HG03039 (cell line): ENCODE measurements around the gene FBXW4.

Experiments used
- ATAC-seq: cut with Tn5 transposase; IDR thresholded peaks from one replicate; pipeline ENCODE4 v1.9.1; 2021; ENCODE audit warnings: mild to moderate bottlenecking, moderate library complexity; ENCODE audit not compliant: unreplicated experiment

The FBXW4 gene

GRCh38 chr10:101588879-101589278 is 106.1 kb downstream of the FBXW4 start:
- ATAC-seq = no peak

DNA sequence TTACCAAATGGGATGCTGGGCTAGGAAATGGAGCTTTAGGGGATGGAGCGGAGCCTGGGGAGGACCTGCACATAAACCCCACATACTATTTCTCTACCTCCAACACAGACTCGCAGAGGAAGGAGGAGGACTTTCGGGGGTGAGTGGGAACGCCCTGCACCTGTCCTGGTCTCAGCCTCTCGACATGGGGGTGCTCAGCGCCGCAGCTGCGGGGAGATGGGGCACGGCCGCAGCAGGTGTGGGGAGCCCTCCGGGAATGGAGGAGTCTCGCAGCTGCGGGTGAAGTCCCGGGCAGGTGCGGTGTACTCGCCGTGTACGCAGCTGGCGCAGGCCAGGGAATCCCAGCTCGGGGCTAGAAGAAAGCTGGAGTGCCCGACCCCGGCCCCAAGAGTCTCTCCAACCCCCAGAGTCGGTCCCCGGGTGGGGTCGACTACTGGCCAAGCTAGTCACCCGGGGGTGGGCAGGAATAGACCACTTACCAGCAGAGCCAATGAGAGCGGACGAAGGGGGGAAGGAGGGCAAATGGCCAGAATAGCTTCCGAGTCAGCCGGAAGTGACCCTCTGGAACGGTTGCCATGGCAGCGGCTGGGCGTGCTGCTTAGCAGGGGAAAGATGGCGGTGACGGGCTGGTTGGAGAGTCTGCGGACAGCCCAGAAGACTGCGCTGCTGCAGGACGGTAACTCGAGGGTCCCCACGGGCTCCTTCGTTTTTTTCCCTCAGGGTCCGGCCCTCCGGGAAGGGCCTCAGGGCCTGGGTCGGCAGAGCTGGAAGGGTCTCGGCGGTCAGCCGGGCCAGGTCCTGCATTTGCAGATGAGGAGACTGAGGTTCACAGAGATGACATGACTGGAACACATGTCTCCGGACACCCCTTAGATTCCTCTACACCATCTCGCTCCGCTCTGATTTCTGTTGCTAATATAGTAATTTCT is 107.0 kb downstream of the FBXW4 start, which contains the start of the genes DPCD and POLL:
Gene DPCD, plus strand, starts transcription at position 597 of the 929 bp plus-strand sequence. Its CDS starts 16 bp downstream, at position 613.
Gene POLL, minus strand, starts transcription at position 533 of the 929 bp plus-strand sequence. CDS start 897 bp downstream, outside the sequence.
- ATAC-seq = peak; percentile 93

- no peak for ATAC-seq
Measured at GRCh38 chr10:101585841-101586240, 109.1 kb downstream of the FBXW4 start.

DNA sequence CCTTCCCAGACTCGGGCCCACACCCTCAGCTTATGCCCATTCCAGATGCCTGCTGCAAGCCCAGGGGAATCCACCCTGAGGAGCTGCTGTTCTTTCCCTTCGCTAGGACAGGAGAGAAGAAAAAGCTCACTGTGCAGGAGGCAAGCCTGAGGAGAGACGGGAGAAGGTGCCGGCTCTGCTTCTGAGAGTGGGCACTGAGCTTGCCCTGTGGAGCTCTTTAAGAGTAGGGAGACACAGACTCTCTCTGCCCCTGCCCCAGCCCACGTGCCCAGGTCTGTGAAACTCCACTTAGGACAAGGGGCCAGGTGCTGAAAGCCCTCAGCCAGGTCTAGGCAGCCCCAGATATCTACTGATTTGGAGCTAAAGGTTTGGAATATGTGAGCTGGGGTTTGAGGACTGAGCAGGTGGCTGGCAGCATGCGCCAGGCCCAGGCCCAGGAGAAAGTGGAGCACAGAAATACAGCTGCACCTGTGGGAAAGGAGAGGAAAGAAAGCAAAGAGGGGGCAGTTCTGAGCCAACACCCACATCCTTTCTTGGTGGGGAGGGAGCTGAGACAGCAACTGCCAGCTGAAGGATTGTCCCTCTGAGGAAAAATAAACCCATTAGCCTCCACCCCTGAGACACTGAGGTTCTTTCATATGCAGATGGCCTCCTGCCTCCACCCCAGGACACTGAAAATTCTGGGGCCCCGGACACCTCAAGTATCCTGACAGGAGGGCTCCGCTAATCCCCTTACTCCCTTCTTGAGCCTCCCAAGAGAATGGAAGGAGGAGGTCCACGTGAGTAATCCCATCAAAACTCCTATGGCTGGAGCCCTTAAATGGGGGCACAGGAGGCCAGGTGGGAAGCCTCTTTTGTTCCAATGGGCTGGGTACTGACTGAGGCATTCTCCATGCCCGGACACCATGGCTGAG is 114.2 kb downstream of the FBXW4 start:
- no peak for ATAC-seq

- no peak for ATAC-seq
Measured at GRCh38 chr10:101579516-101579870, 115.5 kb downstream of the FBXW4 start.

GRCh38 chr10:101578803-101579515 is 116.0 kb downstream of the FBXW4 start:
- no peak for ATAC-seq

DNA sequence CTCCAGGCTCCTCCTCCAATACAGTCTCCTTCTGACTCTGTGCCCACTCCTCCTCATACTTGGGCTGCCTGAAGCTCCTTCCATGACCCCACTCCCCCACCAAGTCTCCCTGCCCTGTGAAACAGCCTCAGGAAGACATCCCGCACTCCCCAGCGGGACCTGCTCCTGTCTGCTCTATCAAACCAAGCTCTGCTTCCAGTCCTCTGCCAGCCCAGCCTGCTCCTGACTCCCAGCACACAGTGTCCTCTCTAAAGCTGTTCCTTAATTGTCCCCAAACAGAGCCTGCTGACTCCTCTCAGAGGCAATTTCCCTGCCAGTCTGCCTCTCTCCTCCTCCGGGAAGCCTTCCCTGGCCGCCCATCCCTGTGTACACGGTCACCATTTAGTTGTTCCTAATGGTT is 116.8 kb downstream of the FBXW4 start:
- ATAC-seq = no peak

DNA sequence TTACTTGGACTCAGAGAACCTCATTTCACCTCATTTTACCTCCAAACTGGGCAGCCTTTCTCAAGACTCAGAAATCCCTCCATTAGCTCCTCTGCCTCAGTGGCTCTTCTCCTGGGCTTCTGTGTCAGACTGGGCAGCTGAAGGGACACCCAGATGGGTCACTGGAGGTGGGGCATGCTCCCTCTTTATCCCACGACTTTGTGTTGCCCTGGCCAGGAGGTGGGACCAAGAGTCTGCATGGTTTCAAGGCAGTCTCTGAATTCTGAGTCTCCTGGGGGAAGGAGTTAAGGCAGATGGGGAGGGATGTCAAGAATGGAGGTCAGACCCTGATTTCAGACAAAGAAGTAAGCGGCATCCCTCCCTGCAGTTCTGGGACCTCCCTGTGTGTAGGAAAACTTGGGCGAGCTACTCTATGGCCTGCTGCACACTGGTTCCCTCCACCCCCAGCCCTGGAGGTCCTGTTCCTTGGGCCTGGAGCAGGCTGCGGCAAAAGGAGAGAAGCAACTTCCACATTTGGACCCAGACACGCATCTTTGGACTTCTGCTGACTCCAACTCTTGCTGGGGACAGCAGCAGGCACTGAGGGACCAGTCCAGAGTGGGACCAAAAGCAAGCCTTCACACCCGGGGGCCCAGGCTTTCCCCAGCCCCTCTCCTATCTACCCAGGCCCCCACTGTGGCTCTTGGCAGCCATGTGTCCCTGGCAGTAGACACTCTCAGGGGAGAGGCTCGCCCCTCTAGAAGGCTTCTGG is 117.7 kb downstream of the FBXW4 start:
- no peak for ATAC-seq

GRCh38 chr10:101576211-101576863 is 118.6 kb downstream of the FBXW4 start:
- no peak for ATAC-seq

GRCh38 chr10:101575580-101576210 is 119.3 kb downstream of the FBXW4 start:
- ATAC-seq = no peak

DNA sequence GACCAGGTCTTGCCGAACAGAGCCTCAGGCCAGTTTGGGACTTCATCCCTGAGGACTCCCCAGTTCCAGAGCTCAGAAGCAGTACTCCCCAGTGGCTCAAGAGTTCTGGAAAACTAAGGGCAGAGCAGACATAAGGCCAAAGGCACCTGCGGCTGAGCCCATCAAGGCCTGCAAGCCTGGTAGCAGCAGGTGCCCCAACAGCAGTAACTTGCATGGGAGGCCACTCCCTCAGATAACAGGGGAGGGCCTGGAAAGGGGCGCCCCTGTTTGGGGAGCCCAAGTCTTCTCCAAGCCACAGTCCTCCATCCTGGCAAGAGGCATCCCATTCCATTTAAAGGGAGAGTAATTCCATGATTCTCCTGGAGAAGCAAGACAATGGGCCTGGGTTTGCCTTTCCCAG is 119.9 kb downstream of the FBXW4 start:
- no peak for ATAC-seq

GRCh38 chr10:101573885-101574753 is 120.9 kb downstream of the FBXW4 start:
- ATAC-seq = no peak

DNA sequence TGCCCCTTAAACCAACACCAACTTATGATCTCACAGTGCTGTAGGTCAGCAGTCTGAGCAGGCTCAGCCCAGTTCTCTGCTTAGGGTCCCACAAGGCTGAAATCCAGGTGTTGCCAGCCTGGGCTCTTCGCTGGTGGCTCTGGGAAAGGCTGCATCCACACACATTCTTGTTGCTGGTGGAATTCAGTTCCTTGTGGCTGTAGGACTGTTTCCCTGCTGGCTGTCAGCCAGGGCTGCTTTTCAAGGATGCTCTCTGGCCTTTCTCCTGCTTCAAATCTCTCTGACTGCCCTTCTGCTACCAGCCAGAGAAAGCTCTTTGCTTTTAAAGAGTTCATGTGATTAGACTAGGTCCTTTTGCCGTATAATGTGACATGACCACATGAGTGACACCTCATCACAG is 122.2 kb downstream of the FBXW4 start:
- ATAC-seq = no peak

- ATAC-seq = no peak
Measured at GRCh38 chr10:101572126-101572525, 122.8 kb downstream of the FBXW4 start.

GRCh38 chr10:101571271-101571925 is 123.6 kb downstream of the FBXW4 start:
- no peak for ATAC-seq

DNA sequence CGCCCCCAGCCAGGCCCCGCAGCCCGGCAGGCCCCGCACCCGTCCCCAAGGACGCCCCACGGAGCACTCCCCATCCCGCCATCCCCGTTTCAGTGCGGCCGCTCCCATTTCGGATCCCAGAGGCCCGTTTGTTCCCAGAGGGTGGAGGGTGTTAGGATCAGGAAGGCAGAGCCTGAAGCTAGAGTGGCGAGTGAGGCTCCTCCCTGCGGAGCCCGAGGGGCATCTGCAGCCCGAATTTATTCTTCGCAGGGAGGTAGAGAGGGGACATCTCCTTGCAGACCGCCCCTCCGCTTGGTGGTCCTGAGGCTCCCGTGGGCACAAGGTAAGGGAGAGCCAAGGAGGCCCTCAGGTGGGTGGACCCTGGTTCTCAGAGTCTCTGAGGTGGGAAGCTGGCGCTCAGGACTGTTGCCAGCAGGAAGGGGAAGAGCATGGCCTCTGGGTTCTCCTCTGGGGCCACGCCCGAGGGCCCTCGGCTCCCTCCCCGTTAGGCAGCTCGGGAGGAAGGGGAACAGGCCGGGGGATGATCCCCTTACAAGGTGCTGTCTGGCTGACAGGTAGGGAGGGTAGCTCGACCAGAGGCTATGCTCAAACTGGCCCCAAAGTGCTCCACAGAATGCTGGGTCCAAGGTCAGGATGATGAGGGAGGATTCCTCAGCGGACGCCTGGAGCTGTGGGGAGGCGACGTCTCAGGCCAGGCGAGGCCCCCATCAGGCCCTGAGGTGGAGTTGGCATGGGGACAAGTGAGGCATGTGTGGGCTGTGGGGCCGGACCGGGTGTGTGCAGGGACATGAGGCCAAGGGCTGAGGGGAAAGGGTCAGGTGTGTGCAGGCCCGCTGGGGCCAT is 124.3 kb downstream of the FBXW4 start:
- ATAC-seq = peak; percentile 7
